MG63 (cell line): Measurements from ENCODE around the gene AP1S1. TPM values are rescaled to one million over a fixed set of nuclear protein-coding genes. Genes with fewer than 3 reads are reported as not detected.
"Not testable (repeated sequence)": the region's sequence is repeated elsewhere in the genome, so short reads cannot be mapped to it uniquely, and the experiment has no call there.

Experiments
- DNase-seq: peaks from one replicate; pipeline ENCODE4 v3.0.0-alpha.2; 2020
- H3K27me3 ChIP-seq: fragments of 250-450 bp; sonication (Bioruptor Pico); 2 replicates; pipeline ENCODE4 v1.5.1; 2020; ENCODE audit warnings: mild to moderate bottlenecking, moderate library complexity
- H3K36me3 ChIP-seq: fragments of 250-450 bp; sonication (Bioruptor Pico); 2 replicates; pipeline ENCODE4 v1.5.1; 2020; ENCODE audit warnings: mild to moderate bottlenecking, moderate library complexity
- H3K4me3 ChIP-seq: fragments of 250-450 bp; sonication (Bioruptor Pico); 2 replicates; pipeline ENCODE4 v1.5.1; 2020; ENCODE audit warnings: mild to moderate bottlenecking, moderate library complexity
- H3K9me3 ChIP-seq: fragments of 250-450 bp; sonication (Bioruptor Pico); 2 replicates; pipeline ENCODE4 v1.5.1; 2020; ENCODE audit warnings: mild to moderate bottlenecking, moderate library complexity
- total RNA-seq: library from RNA; depleted of rRNA; stranded (reverse); fragments of >200 nt; shearing (Covaris generic); gene quantifications from 2 replicates; pipeline ENCODE4 v1.2.3, GENCODE V29; 2014; ENCODE audit warnings: low replicate concordance

Gene AP1S1
- total RNA-seq, 1 experiment from 2014 or later: 153 TPM

DNA sequence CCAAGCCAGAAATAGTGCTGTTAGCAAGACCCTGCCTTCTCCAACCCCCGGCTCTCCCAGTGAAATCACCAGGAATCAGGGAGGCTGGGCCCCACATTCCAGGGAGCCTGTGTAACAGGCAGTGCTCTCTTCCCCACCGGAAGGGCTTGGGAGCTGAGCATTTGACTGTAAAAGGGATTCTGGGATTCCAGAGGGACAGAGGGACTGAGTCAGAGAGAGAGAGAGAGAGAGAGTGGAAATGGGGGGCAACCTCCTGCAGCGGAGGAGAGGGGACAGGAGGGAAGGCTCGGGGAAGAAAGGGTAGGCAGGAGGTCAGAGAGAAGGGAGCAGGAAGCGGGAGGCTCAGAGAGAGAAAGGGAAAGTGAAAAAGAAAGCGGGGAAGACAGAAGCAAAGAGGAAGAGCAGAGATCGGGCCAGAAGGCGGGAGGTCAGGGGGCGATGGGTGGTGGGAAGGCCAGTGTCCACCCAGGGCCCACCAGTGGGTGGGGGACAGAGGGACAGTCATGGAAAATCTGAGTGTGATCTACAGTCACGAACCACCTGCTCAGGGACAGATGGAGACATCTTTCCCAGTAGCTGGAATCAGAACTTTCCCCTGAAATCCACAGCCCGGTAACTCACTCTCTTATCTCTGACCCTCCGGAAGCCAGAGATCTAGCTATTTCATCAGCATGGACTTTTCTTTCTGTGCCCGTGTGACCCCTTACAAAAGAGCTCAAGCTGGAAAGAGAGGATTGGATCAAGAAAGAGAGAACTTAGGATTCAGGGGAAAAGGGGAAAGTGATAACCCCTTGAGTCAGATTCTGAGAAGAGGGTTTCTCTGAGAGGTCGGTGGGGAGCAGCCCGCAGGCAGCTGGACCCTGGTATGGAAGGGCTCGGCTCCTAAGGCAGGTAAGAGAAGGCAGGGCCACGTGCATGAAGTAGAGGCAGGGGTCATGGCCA, 32.0 kb upstream of the AP1S1 start:
- Histone ChIP-seq H3K36me3 (no peaks in the 10 kb centered on the region), H3K9me3 (no peaks in the 10 kb centered on the region), H3K27me3 (no peaks in the 10 kb centered on the region), H3K4me3 (peak overlapping the region; percentile 33)
- peak; percentile 94 for DNase-seq

DNA sequence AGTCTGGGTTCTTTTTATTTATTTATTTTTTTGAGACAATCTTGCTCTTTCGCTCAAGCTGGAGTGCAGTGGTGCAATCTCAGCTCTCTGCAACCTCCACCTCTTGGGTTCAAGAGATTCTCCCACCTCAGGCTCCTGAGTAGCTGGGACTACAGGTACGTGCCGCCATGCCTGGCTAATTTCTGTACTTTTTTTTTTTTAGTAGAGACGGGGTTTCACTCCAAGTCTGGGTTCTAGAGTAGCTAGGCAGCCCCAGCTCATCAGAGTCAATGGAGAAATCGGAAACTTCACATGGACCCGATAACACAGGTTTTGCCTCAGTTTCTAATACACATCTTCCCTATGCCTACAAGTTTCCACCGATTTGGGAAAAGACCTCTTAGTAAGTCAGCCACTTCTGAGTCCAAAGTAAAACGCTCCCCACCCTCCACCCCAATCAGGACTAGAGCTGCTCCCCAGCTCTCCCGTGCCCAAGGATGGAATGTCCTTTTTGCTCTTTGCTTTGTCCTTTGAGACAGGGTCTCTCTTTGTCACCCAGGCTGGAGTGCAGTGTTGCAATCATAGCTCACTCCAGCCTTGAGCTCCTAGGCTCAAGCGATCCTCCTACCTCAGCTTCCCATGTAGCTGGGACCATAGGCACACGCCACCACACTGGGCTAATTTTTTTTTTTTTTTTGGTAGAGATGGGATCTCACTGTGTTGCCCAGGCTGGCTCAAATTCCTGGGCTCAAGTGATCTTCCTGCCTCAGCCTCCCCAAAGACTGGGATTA, 31.2 kb upstream of the AP1S1 start:
- Histone ChIP-seq H3K4me3 (no peak overlapping the region), H3K27me3 (no peaks in the 10 kb centered on the region), H3K36me3 (no peaks in the 10 kb centered on the region), H3K9me3 (no peaks in the 10 kb centered on the region)
- no peak for DNase-seq

- no peak for DNase-seq
- Histone ChIP-seq H3K27me3 (no peaks in the 10 kb centered on the region), H3K4me3 (no peak overlapping the region), H3K9me3 (no peaks in the 10 kb centered on the region), H3K36me3 (peaks cover 3% of the 10 kb centered on the region; the same call in 1 of the 2 replicates)
Measured at GRCh38 chr7:101123703-101124068, 30.6 kb upstream of the AP1S1 start.

DNA sequence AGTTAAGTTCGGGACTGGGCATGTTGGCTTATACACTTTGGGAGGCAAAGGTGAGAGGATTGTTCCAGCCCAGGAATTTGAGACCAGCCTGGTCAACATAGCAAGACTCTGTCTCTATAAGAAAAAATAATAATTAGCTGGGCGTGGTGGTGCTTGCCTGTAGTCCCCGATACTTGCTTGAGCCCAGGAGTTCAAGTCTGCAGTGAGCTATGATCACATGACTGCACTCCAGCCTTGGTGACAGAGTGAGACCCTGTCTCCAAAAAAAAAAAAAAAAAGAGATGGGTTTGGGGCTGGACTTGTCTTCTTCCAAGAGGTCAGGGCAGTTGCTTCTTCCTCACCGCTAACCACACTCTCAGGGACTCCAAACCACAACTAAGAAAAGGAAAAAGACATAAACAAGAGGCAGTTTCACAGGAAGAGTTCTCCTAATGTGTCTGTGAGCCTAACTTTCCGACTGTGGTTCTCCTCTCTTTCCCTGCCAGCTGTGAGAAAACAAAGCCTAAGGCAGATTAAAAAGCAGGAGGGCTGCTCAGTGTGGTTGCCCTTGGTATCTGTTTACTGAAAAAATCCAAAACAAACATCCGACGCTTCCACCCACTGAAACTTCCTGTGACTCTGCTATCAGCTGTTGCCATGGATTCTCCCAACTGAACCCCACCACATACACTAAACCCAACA, 29.8 kb upstream of the AP1S1 start:
- no peaks in the 10 kb centered on the region for H3K9me3 ChIP-seq
- peak; percentile 63 for DNase-seq

GRCh38 chr7:101125989-101126650, 28.2 kb upstream of the AP1S1 start:
- Histone ChIP-seq H3K36me3 (peaks cover 13% of the 10 kb centered on the region), H3K4me3 (no peak overlapping the region)

More for the DNA sequence above, 29.8 kb upstream of the AP1S1 start:
- Histone ChIP-seq H3K4me3 (no peak overlapping the region), H3K27me3 (no peaks in the 10 kb centered on the region), H3K36me3 (peaks cover 3% of the 10 kb centered on the region; the same call in 1 of the 2 replicates)

DNA sequence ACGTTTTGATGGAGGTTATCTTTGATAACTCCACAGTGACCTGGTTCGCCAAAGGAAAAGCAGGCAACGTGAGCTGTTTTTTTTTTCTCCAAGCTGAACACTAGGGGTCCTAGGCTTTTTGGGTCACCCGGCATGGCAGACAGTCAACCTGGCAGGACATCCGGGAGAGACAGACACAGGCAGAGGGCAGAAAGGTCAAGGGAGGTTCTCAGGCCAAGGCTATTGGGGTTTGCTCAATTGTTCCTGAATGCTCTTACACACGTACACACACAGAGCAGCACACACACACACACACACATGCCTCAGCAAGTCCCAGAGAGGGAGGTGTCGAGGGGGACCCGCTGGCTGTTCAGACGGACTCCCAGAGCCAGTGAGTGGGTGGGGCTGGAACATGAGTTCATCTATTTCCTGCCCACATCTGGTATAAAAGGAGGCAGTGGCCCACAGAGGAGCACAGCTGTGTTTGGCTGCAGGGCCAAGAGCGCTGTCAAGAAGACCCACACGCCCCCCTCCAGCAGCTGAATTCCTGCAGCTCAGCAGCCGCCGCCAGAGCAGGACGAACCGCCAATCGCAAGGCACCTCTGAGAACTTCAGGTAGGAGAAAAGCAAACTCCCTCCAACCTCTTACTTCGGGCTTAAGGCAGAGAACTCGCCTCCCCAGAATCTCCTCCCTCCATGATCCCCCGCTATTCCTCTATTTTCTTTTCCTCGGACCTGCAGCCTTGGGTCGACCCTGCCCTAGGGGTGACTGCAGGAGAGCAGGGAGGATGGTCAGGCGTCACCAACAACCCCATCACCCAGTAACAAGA, 27.4 kb upstream of the AP1S1 start, which contains the start of gene SERPINE1:
SERPINE1 (plus strand) TSS at position 454 of the 809 bp plus-strand sequence. CDS start 1,290 bp downstream, outside the sequence.
- DNase-seq: peak; percentile 97
- Histone ChIP-seq H3K9me3 (no peaks in the 10 kb centered on the region), H3K36me3 (peaks cover 14% of the 10 kb centered on the region), H3K27me3 (no peaks in the 10 kb centered on the region), H3K4me3 (peak within 1 kb of the TSS; percentile 49)

More at GRCh38 chr7:101125989-101126650, 28.2 kb upstream of the AP1S1 start:
- DNase-seq: peak; percentile 72
- Histone ChIP-seq H3K27me3 (no peaks in the 10 kb centered on the region), H3K9me3 (no peaks in the 10 kb centered on the region)

GRCh38 chr7:101127460-101128039, 26.7 kb upstream of the AP1S1 start:
- DNase-seq: no peak
- H3K27me3 ChIP-seq: no peaks in the 10 kb centered on the region
- peaks cover 19% of the 10 kb centered on the region for H3K36me3 ChIP-seq
- H3K4me3 ChIP-seq: peak overlapping the region; percentile 49
- no peaks in the 10 kb centered on the region for H3K9me3 ChIP-seq

- no peak for DNase-seq
- peaks cover 19% of the 10 kb centered on the region for H3K36me3 ChIP-seq
Measured at GRCh38 chr7:101128040-101128834, 26.0 kb upstream of the AP1S1 start.

DNA sequence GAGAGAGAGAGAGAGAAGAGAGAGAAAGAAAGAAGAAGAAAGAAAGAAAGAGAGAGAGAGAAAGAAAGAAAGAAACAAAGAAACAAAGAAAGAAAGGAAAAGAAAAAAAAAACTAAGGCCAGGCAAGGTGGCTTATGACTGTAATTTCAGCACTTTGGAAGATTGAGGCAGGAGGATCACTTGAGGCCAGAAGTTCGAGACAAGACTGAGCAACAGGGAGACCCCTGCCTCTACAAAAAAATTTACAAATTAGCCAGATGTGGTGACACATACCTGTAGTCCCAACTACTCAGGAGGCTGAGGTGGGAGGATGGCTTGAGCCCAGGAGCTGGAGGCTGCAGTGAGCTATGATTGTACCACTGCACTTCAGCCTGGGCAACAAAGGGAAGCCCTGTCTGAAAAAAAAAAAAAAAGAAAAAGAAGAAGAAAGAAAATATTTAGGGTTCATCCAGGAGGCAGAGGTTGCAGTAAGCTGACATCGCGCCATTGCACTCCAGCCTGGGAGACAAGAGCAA, 24.6 kb upstream of the AP1S1 start:
- no peak for DNase-seq
- H3K27me3 ChIP-seq: no peaks in the 10 kb centered on the region
- H3K36me3 ChIP-seq: peaks cover 24% of the 10 kb centered on the region
- H3K4me3 ChIP-seq: no peak overlapping the region
- H3K9me3 ChIP-seq: no peaks in the 10 kb centered on the region

More at GRCh38 chr7:101128040-101128834, 26.0 kb upstream of the AP1S1 start:
- Histone ChIP-seq H3K27me3 (no peaks in the 10 kb centered on the region), H3K4me3 (peak overlapping the region; percentile 49), H3K9me3 (no peaks in the 10 kb centered on the region)

DNA sequence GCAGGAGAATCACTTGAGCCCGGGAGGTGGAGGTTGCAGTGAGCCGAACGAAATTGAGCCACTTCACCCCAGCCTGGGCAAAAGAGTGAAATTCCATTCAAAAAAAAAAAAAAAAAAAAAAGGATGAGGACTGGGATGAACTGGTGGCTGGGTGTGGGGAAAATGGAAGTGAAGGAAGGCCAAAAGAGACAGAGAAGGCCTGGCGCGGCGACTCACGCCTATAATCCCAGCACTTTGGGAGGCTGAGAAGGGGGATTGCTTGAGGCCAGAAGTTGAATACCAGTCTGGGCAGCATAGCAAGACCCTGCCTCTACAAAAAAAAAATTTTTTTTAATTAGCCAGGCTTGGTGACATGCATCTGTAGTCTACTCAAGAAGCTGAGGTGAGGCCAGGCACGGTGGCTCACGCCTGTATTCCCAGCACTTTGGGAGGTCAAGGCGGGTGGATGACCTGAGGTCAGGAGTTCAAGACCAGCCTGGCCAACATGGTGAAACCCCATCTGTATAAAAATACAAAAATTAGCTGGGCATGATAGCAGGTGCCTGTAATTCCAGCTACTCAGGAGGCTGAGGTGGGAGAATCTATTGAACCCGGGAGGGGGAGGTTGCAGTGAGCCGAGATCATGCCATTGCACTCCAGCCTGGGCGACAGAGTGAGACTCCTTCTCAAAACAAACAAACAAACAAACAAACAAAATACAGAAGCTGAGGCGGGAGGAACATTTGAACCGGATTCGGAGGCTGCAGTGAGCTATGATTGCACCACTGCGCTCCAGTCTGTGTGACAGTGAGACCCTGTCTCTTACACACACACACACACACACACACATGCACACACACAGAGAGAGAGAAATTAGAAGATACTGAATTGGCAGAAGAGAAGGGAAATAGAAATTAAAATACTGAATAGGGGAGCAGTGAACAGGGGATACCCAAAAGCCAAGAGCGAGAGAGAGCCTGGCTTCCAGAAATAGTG, 21.4 kb upstream of the AP1S1 start:
- H3K9me3 ChIP-seq, H3K27me3 ChIP-seq, H3K4me3 ChIP-seq, DNase-seq: not testable (repeated sequence)
- peaks cover 41% of the 10 kb centered on the region for H3K36me3 ChIP-seq

- Histone ChIP-seq H3K4me3 (no peak overlapping the region), H3K36me3 (peaks cover 39% of the 10 kb centered on the region), H3K9me3 (no peaks in the 10 kb centered on the region), H3K27me3 (no peaks in the 10 kb centered on the region)
- DNase-seq: no peak
Measured at GRCh38 chr7:101133621-101134398, 20.5 kb upstream of the AP1S1 start.

- Histone ChIP-seq H3K9me3 (no peaks in the 10 kb centered on the region), H3K36me3 (peaks cover 39% of the 10 kb centered on the region), H3K4me3 (no peak overlapping the region), H3K27me3 (no peaks in the 10 kb centered on the region)
- DNase-seq: no peak
Measured at GRCh38 chr7:101134399-101134980, 19.8 kb upstream of the AP1S1 start.
